A549 (cell line): ENCODE data around the gene CTSA.
"Not testable (repeated sequence)": the region's sequence is repeated elsewhere in the genome, so short reads cannot be mapped to it uniquely, and the experiment has no call there.

Source experiments
- CBX2 ChIP-seq: fragments of 200-600 bp; sonication (generic); IDR thresholded peaks from 2 replicates; pipeline ENCODE4 v1.6.1; 2016; ENCODE audit warnings: low read depth, mild to moderate bottlenecking, borderline replicate concordance
- CTCF ChIP-seq: fragments of >200 bp; sonication (Bioruptor Twin); formaldehyde crosslinking; IDR thresholded peaks from 3 replicates; pipeline ENCODE4 v1.5.1; 2016
- E2F6 ChIP-seq: IDR thresholded peaks from 2 replicates; pipeline ENCODE4 v1.6.1; 2012; ENCODE audit warnings: low read depth, borderline replicate concordance
- EP300 ChIP-seq, 2 experiments: fragments of >200 bp; sonication (Bioruptor Twin); formaldehyde crosslinking; IDR thresholded peaks; 2 replicates in 1 of 2; 3 replicates in 1 of 2; pipeline ENCODE4 v1.6.1; 2016 to 2017
- JUN ChIP-seq, 2 experiments: fragments of >200 bp; sonication (Bioruptor Twin); formaldehyde crosslinking; IDR thresholded peaks; 2 replicates in 1 of 2; 3 replicates in 1 of 2; pipeline ENCODE4 v1.6.1; 2016 to 2017
- MAFK ChIP-seq: fragments of 450-650 bp; IDR thresholded peaks from 2 replicates; pipeline ENCODE4 v1.6.1; 2014; ENCODE audit not compliant: partially characterized antibody
- PBX3 ChIP-seq: IDR thresholded peaks from 2 replicates; pipeline ENCODE4 v1.6.1; 2012
- POLR2A ChIP-seq: IDR thresholded peaks from 2 replicates; pipeline ENCODE4 v1.6.1; 2012; ENCODE audit warnings: mild to moderate bottlenecking, low read length
- RAD21 ChIP-seq, 2 experiments: fragments of >200 bp in 1 of 2; sonication (Bioruptor Twin) in 1 of 2; formaldehyde crosslinking in 1 of 2; IDR thresholded peaks in 1 of 2; conservative IDR thresholded peaks in 1 of 2; 2 replicates in 1 of 2; 3 replicates in 1 of 2; pipeline ENCODE4 v1.6.1; 2012 to 2018; ENCODE audit warnings: inconsistent platforms in 1 of 2
- RCOR1 ChIP-seq: fragments of 150-350 bp; IDR thresholded peaks from 2 replicates; pipeline ENCODE4 v1.6.1; 2014; ENCODE audit warnings: antibody characterized with exemption, low read length, low read depth
- REST ChIP-seq: fragments of 200-600 bp; sonication (generic); IDR thresholded peaks from 2 replicates; pipeline ENCODE4 v1.6.1; 2016; ENCODE audit warnings: antibody characterized with exemption, mild to moderate bottlenecking, moderate library complexity
- SMC3 ChIP-seq: fragments of >200 bp; sonication (Bioruptor Twin); formaldehyde crosslinking; IDR thresholded peaks from 3 replicates; pipeline ENCODE4 v1.6.1; 2018; ENCODE audit warnings: inconsistent platforms

GRCh38 chr20:45931680-45932079 is 40.5 kb downstream of the CTSA start:
- TF ChIP-seq MAFK; CTCF; POLR2A; JUN (IDR thresholded peaks at IDR 0.05); SMC3; RAD21 (conservative IDR thresholded peaks at IDR 0.05 in 1 of 2, IDR thresholded peaks at IDR 0.05 in 1 of 2); REST; E2F6; PBX3; EP300 (IDR thresholded peaks at IDR 0.05); CBX2; RCOR1: not testable (repeated sequence)
